Common myeloid progenitor, CD34-positive (primary cell): ENCODE results near the gene RASL11B.

Experiments used
- CTCF ChIA-PET: fragments of 350-600 bp; sonication (Branson Sonifier 250); formaldehyde crosslinking; loops from one replicate; lab custom pipeline; 2021; ENCODE audit warnings: antibody characterized with exemption; lab: Charles Lee
- POLR2A ChIA-PET: fragments of 350-600 bp; sonication (Branson Sonifier 250); formaldehyde crosslinking; loops from one replicate; lab custom pipeline; 2021; ENCODE audit warnings: antibody characterized with exemption; lab: Charles Lee
- DNase-seq, 3 donors: peaks; one replicate each; pipeline versions ENCODE4 v3.0.0 to v3.0.0-alpha.2; 2013
- H3K27ac ChIP-seq, 2 experiments: 1 replicate in 1 of 2; 2 replicates in 1 of 2; pipeline ENCODE4 v1.7.0; 2013; ENCODE audit warnings: inconsistent platforms in 2 of 2, low read length in 2 of 2, mild to moderate bottlenecking in 2 of 2, low read depth in 1 of 2, moderate library complexity in 1 of 2; ENCODE audit not compliant: severe bottlenecking in 2 of 2, insufficient read depth in 1 of 2, poor library complexity in 1 of 2
- H3K27me3 ChIP-seq, 5 experiments: replicated peaks in 2 of 5; 1 replicate in 3 of 5; 2 replicates in 2 of 5; pipeline versions ENCODE4 v1.6.1 to v1.7.0; 2013; ENCODE audit warnings: low read length in 4 of 5, mild to moderate bottlenecking in 2 of 5, moderate library complexity in 2 of 5, inconsistent platforms in 1 of 5; ENCODE audit not compliant: insufficient read depth in 5 of 5, control insufficient read depth in 4 of 5
- H3K36me3 ChIP-seq, 4 experiments: 1 replicate in 2 of 4; 2 replicates in 2 of 4; pipeline versions ENCODE4 v1.6.1 to v1.7.0; 2013; ENCODE audit warnings: low read length in 3 of 4, control low read depth in 1 of 4, mild to moderate bottlenecking in 1 of 4; ENCODE audit not compliant: control insufficient read depth in 4 of 4, insufficient read depth in 4 of 4
- H3K4me1 ChIP-seq, 4 experiments: 1 replicate in 3 of 4; 2 replicates in 1 of 4; pipeline versions ENCODE4 v1.6.1 to v1.7.1; 2013; ENCODE audit warnings: low read length in 3 of 4, mild to moderate bottlenecking in 3 of 4, control low read depth in 1 of 4, inconsistent platforms in 1 of 4, moderate library complexity in 1 of 4; ENCODE audit not compliant: control insufficient read depth in 4 of 4, insufficient read depth in 4 of 4; ENCODE audit errors: control extremely low read depth in 1 of 4
- H3K4me3 ChIP-seq, 7 experiments: 1 replicate in 4 of 7; 2 replicates in 3 of 7; pipeline versions ENCODE4 v1.5.1 to v1.7.0; 2013; ENCODE audit warnings: mild to moderate bottlenecking in 7 of 7, low read length in 6 of 7, moderate library complexity in 6 of 7, inconsistent platforms in 2 of 7, low read depth in 2 of 7, control low read depth in 1 of 7; ENCODE audit not compliant: insufficient read depth in 4 of 7, control insufficient read depth in 1 of 7; ENCODE audit errors: extremely low read depth in 1 of 7
- H3K9me3 ChIP-seq, 5 experiments: 1 replicate in 4 of 5; 2 replicates in 1 of 5; pipeline versions ENCODE4 v1.6.1 to v1.7.1; 2013; ENCODE audit warnings: low read length in 4 of 5, mild to moderate bottlenecking in 2 of 5, inconsistent platforms in 1 of 5, low read depth in 1 of 5, moderate library complexity in 1 of 5; ENCODE audit not compliant: control insufficient read depth in 4 of 5, insufficient read depth in 2 of 5; ENCODE audit errors: control extremely low read depth in 1 of 5
- WGBS: methylation state at CpG from one replicate; pipeline ENCODE4 v1.1.5; 2013; ENCODE audit not compliant: insufficient coverage; 5-methylcytosine and 5-hydroxymethylcytosine counted together

The RASL11B gene

GRCh38 chr4:52873191-52873590 is 11.1 kb downstream of the RASL11B start:
- POLR2A ChIA-PET = no interaction called here
- H3K27ac ChIP-seq = no peak overlapping the region
- no CpG with 5 or more reads among the region's 1 CpG for WGBS
- CTCF ChIA-PET = no interaction called here
- DNase-seq = no peak
- H3K4me3 ChIP-seq = no peak overlapping the region
- H3K27me3 ChIP-seq = no peaks in the 10 kb centered on the region
- H3K4me1 ChIP-seq = peaks cover 0 to 7% (median 0%) of the 10 kb centered on the region in 4 experiments
- H3K9me3 ChIP-seq = no peaks in the 10 kb centered on the region
- H3K36me3 ChIP-seq = peaks cover 0 to 10% (median 6%) of the 10 kb centered on the region in 4 experiments

DNA sequence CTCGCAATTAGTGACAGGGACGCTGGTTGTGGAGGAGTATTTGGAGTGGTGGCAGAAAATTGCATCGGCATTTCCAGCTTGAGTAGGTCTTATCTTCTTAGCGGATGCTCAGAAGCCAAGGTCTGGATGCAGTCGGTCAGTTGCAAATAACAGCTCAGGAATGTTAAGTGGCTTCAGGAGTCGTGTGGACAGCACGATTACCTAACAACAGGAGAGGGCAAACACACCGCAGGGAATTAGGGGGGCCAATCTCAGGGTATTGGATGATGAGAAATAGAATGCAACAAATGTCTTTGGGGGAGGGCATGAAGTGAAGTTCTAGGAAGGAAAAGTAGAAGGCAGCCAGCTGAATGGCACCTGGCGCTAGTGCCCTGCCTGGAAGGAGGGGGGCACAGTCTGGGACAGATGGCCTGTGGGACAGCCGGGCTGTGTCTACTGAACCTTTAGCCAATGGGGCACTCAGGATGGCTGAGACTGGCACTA is 11.8 kb downstream of the RASL11B start:
- no peak overlapping the region for H3K4me3 ChIP-seq
- peaks cover 0 to 10% (median 6%) of the 10 kb centered on the region in 4 experiments for H3K36me3 ChIP-seq
- CTCF ChIA-PET = no interaction called here
- H3K27ac ChIP-seq = no peak overlapping the region
- DNase-seq = no peak
- H3K4me1 ChIP-seq = peaks cover 0 to 7% (median 0%) of the 10 kb centered on the region in 4 experiments
- 97% methylated on average over 6 of the region's 10 CpGs for WGBS
- H3K9me3 ChIP-seq = no peaks in the 10 kb centered on the region
- H3K27me3 ChIP-seq = no peaks in the 10 kb centered on the region
- POLR2A ChIA-PET = no interaction called here

DNA sequence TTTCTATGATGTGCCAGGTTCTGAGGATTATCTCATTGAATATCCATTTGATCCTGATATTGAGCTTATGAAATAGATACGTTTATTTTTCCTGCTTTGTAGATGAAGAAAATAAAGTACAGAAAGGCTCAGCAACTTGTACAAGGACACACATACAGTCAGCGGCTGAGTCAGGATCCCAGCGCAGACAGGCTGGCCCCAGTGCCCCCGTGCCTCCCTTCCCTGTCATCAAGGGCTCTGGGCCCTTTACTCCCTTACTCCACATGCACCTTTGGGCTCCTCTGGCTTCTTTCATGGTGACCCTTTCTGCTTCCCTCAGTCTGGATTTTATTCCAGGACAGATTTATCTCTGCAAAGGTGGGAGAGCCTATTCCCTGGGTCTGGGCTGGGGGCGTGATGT is 12.8 kb downstream of the RASL11B start:
- POLR2A ChIA-PET = no interaction called here
- CTCF ChIA-PET = no interaction called here
- 97% methylated on average over 5 of the region's 5 CpGs for WGBS

DNA sequence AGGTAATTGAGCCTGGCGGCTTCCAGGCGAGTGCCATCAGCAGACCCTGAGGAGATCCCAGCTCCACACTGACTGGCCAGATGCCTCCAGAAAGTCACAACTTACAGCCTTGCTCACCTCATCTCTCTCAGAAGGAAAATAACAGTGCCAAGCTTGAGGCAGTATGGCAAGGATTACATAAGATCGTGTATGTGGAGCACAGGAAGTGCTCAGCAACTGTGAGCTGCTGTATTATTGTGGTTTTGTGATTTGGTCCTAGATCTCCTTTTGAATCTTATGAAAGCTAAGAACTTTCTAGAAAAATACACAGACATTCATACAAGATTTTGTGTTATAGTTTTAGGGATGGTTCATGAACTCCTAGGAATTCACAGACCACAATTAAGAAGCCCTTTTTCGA is 14.0 kb downstream of the RASL11B start:
- no peaks in the 10 kb centered on the region for H3K9me3 ChIP-seq
- no peak overlapping the region for H3K4me3 ChIP-seq
- no peak overlapping the region for H3K27ac ChIP-seq
- peaks cover 0 to 9% (median 6%) of the 10 kb centered on the region in 4 experiments for H3K36me3 ChIP-seq
- no peaks in the 10 kb centered on the region for H3K27me3 ChIP-seq
- no peak for DNase-seq
- WGBS = 93% methylated on average over 3 of the region's 4 CpGs
- POLR2A ChIA-PET = no interaction called here
- H3K4me1 ChIP-seq = peaks cover 0 to 7% (median 0%) of the 10 kb centered on the region in 4 experiments
- CTCF ChIA-PET = interaction anchor here (0.9 kb wide), 1 partner anchor 13 kb away, joined by 3 read pairs; no protein-coding TSS in a partner anchor

More for the DNA sequence above, 12.8 kb downstream of the RASL11B start:
- Histone ChIP-seq H3K27me3 (no peaks in the 10 kb centered on the region), H3K36me3 (peaks cover 0 to 10% (median 6%) of the 10 kb centered on the region in 4 experiments), H3K4me3 (no peak overlapping the region), H3K4me1 (peaks cover 0 to 7% (median 0%) of the 10 kb centered on the region in 4 experiments), H3K9me3 (no peaks in the 10 kb centered on the region), H3K27ac (no peak overlapping the region)
- DNase-seq = no peak

GRCh38 chr4:52877036-52877435 is 14.9 kb downstream of the RASL11B start:
- H3K27me3 ChIP-seq = no peaks in the 10 kb centered on the region
- POLR2A ChIA-PET = no interaction called here
- no peaks in the 10 kb centered on the region for H3K9me3 ChIP-seq
- H3K4me3 ChIP-seq = no peak overlapping the region
- no peak for DNase-seq
- CTCF ChIA-PET = interaction anchor here (1.2 kb wide), 1 partner anchor 9 kb away, joined by 3 read pairs; no protein-coding TSS in a partner anchor
- 100% methylated on average over 2 of the region's 2 CpGs for WGBS
- H3K36me3 ChIP-seq = peaks cover 0 to 9% (median 4%) of the 10 kb centered on the region in 4 experiments
- no peak overlapping the region for H3K27ac ChIP-seq
- peaks cover 0 to 9% (median 0%) of the 10 kb centered on the region in 4 experiments for H3K4me1 ChIP-seq

DNA sequence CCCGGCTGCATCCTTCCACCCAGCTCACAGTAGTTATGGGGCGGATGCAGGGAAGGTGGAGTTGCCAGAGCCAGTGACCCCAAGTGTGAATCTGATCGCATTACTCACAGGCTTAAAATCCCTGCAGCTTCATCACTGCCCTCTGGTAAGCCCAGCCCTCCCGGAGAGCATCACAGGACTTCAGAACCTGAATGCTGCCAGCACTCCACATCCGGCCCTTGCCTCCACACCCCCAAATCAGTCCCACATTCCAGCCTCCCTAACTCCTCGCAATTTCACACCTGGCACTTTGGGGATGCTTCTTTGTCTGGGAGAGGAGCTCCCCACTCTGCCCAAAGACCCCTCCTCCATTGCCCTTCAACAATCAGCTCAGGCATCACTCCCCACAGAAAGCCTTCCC is 15.6 kb downstream of the RASL11B start:
- Histone ChIP-seq H3K4me3 (no peak overlapping the region), H3K4me1 (peaks cover 0 to 9% (median 0%) of the 10 kb centered on the region in 4 experiments), H3K27me3 (no peaks in the 10 kb centered on the region), H3K27ac (no peak overlapping the region), H3K9me3 (no peaks in the 10 kb centered on the region), H3K36me3 (peaks cover 0 to 9% (median 4%) of the 10 kb centered on the region in 4 experiments)
- ChIA-PET POLR2A (no interaction called here), CTCF (interaction anchor here (0.8 to 1.2 kb wide), 2 partner anchors 9 to 265 kb away, joined by 3 read pairs; no protein-coding TSS in a partner anchor)
- DNase-seq = no peak
- 100% methylated on average over 3 of the region's 6 CpGs for WGBS

DNA sequence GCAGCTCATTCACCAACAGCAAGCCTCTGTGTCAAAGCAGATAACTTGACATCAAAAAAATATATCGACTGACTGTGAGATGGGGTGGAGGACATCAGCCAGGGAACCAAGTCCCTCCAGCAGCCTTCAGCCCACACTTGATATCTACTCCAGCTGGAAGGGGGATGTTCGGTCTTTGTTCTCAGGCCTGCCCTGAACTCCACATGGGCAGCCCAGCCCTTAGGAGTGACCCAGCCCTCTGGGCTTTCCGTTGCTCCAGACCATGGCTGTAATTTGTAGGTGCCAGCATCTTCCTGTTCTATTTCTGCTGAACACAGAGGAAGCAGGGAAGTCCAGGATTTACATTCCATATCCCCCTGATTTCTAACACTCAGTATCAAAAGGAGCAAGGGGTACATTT is 17.4 kb downstream of the RASL11B start:
- CTCF ChIA-PET = no interaction called here
- H3K4me3 ChIP-seq = no peak overlapping the region
- no peak overlapping the region for H3K27ac ChIP-seq
- peaks cover 0 to 6% (median under 1%) of the 10 kb centered on the region in 4 experiments for H3K36me3 ChIP-seq
- H3K27me3 ChIP-seq = no peaks in the 10 kb centered on the region
- H3K4me1 ChIP-seq = peaks cover 0 to 9% (median 0%) of the 10 kb centered on the region in 4 experiments
- no peaks in the 10 kb centered on the region for H3K9me3 ChIP-seq
- DNase-seq = no peak
- POLR2A ChIA-PET = interaction anchor here (0.6 kb wide), 1 partner anchor 167 kb away, joined by 3 read pairs; no protein-coding TSS in a partner anchor
- WGBS = 96% methylated on average over 3 of the region's 3 CpGs
